Measurements from ENCODE around the gene MRPL37. TPM values are rescaled to one million over a fixed set of nuclear protein-coding genes. Genes with fewer than 3 reads are reported as not detected.

The MRPL37 gene
- total and polyA plus RNA-seq, 2 donors (not counting 3 experiments of a cell fraction or from before 2014, with no cell fraction given) = 45.0 to 109 TPM

- Histone ChIP-seq H3K9ac (replicated peaks; ENCODE audit: extremely low read depth, insufficient read depth, low read length) (no peak overlapping the region), H3K9me3 (replicated peaks; ENCODE audit: control insufficient read depth, insufficient read depth, low read length) (no peaks in the 10 kb centered on the region), H3K9me1 (replicated peaks; ENCODE audit: control insufficient read depth, extremely low read depth, insufficient read depth, low read length) (no peaks in the 10 kb centered on the region), H3K79me2 (ENCODE audit: control insufficient read depth, insufficient read depth, low read length) (no peaks in the 10 kb centered on the region), H2AFZ (ENCODE audit: low read depth, low read length) (no peak overlapping the region), H3K27me3 (ENCODE audit: control insufficient read depth in 2 of 2, insufficient read depth in 2 of 2, low read length in 2 of 2) (no peaks in the 10 kb centered on the region), H3K4me2 (ENCODE audit: insufficient read depth, low read length) (no peak overlapping the region), H3K36me3 (ENCODE audit: control insufficient read depth in 2 of 2, extremely low read depth in 1 of 2, insufficient read depth in 2 of 2, low read length in 2 of 2) (peaks cover 6 to 19% of the 10 kb centered on the region in 2 experiments), H3K4me1 (ENCODE audit: control insufficient read depth, extremely low read depth, insufficient read depth, low read length) (no peaks in the 10 kb centered on the region), H3K4me3 (replicated peaks in 1 of 3; ENCODE audit: insufficient read depth in 1 of 3, low read depth in 1 of 3, low read length in 3 of 3) (no peak overlapping the region), H4K20me1 (replicated peaks; ENCODE audit: control insufficient read depth, extremely low read depth, insufficient read depth, low read length) (no peaks in the 10 kb centered on the region), H3K27ac (ENCODE audit: insufficient read depth, low read depth, low read length) (no peak overlapping the region)
- intact Hi-C loops (cut with micrococcal nuclease) (no loop called here), dilution Hi-C loops (cut with MboI; ENCODE audit: extremely low pct_ligation_motif_present, low sequenced_read_pairs) (no loop called here)
- BruUV-seq (replicated peaks) = no TSS peak
- no peak for TF ChIP-seq MYC (IDR thresholded peaks at IDR 0.05; ENCODE audit: low read depth, low read length)
- no peak for TF ChIP-seq MAX (IDR thresholded peaks at IDR 0.05; ENCODE audit: insufficient read depth, insufficient read length)
- FAIRE-seq (no peak), DNase-seq (ENCODE audit: low read depth, low spot score) (no peak)
- CTCF ChIA-PET = no interaction called here
- POLR2A ChIA-PET = no interaction called here
Measured at GRCh38 chr1:54239631-54240031, 39.7 kb downstream of the MRPL37 start.

GRCh38 chr1:54240741-54241335, 40.9 kb downstream of the MRPL37 start:
- no TSS peak for BruUV-seq (replicated peaks)
- dilution Hi-C loops (cut with MboI; ENCODE audit: extremely low pct_ligation_motif_present, low sequenced_read_pairs) (no loop called here), intact Hi-C loops (cut with micrococcal nuclease) (no loop called here)
- H3K9ac ChIP-seq (replicated peaks; ENCODE audit: extremely low read depth, insufficient read depth, low read length) = no peak overlapping the region
- ChIA-PET POLR2A (no interaction called here), CTCF (no interaction called here)
- no peaks in the 10 kb centered on the region for H3K9me1 ChIP-seq (replicated peaks; ENCODE audit: control insufficient read depth, extremely low read depth, insufficient read depth, low read length)
- H3K9me3 ChIP-seq (replicated peaks; ENCODE audit: control insufficient read depth, insufficient read depth, low read length) = no peaks in the 10 kb centered on the region
- H4K20me1 ChIP-seq (replicated peaks; ENCODE audit: control insufficient read depth, extremely low read depth, insufficient read depth, low read length) = no peaks in the 10 kb centered on the region
- H3K79me2 ChIP-seq (ENCODE audit: control insufficient read depth, insufficient read depth, low read length) = no peaks in the 10 kb centered on the region
- no peak for DNase-seq (ENCODE audit: low read depth, low spot score)
- H3K36me3 ChIP-seq (ENCODE audit: control insufficient read depth in 2 of 2, extremely low read depth in 1 of 2, insufficient read depth in 2 of 2, low read length in 2 of 2) = peaks cover 6 to 19% of the 10 kb centered on the region in 2 experiments
- no peak overlapping the region for H3K4me2 ChIP-seq (ENCODE audit: insufficient read depth, low read length)
- no peak overlapping the region for H3K27ac ChIP-seq (ENCODE audit: insufficient read depth, low read depth, low read length)
- no peaks in the 10 kb centered on the region for H3K4me1 ChIP-seq (ENCODE audit: control insufficient read depth, extremely low read depth, insufficient read depth, low read length)
- FAIRE-seq = no peak
- no peaks in the 10 kb centered on the region for H3K27me3 ChIP-seq (ENCODE audit: control insufficient read depth in 2 of 2, insufficient read depth in 2 of 2, low read length in 2 of 2)
- no peak for TF ChIP-seq JUN (IDR thresholded peaks at IDR 0.05; ENCODE audit: borderline replicate concordance, insufficient read depth, insufficient read length, low read depth)
- TF ChIP-seq MYC (IDR thresholded peaks at IDR 0.05; ENCODE audit: low read depth, low read length) = no peak
- TF ChIP-seq FOS (IDR thresholded peaks at IDR 0.05; ENCODE audit: borderline replicate concordance, insufficient read depth, low read length) = no peak
- TF ChIP-seq MAX (IDR thresholded peaks at IDR 0.05; ENCODE audit: insufficient read depth, insufficient read length) = no peak
- no peak for TF ChIP-seq EZH2 (IDR thresholded peaks at IDR 0.05; ENCODE audit: borderline replicate concordance, low read depth, low read length, severe bottlenecking)
- TF ChIP-seq POLR2A (IDR thresholded peaks at IDR 0.05; ENCODE audit: low read depth, low read length) = no peak
- no peak overlapping the region for H3K4me3 ChIP-seq (replicated peaks in 1 of 3; ENCODE audit: insufficient read depth in 1 of 3, low read depth in 1 of 3, low read length in 3 of 3)
- H2AFZ ChIP-seq (ENCODE audit: low read depth, low read length) = no peak overlapping the region

All from endothelial cell of umbilical vein (primary cell).